HepG2 (cell line): ENCODE measurements around the gene CISD2. TPM values are rescaled to one million over a fixed set of nuclear protein-coding genes. Genes with fewer than 3 reads are reported as not detected.
A peak's percentile ranks its signal among the peaks of the same experiment; 100 is the strongest.
"Not testable (repeated sequence)": the region's sequence is repeated elsewhere in the genome, so short reads cannot be mapped to it uniquely, and the experiment has no call there.

Experiments used
- CCDC6 ChIP-seq: sonication (generic); formaldehyde crosslinking; IDR thresholded peaks from 2 replicates; pipeline ENCODE4 v1.8.1; 2022; ENCODE audit warnings: mild to moderate bottlenecking, missing genetic modification reagents, moderate library complexity
- CREM ChIP-seq, 2 experiments: sonication (generic) in 1 of 2; formaldehyde crosslinking in 1 of 2; IDR thresholded peaks; 2 replicates each; pipeline versions ENCODE4 v1.4.0 to v1.6.1; 2016 to 2020; ENCODE audit warnings: antibody characterized with exemption in 1 of 2, mild to moderate bottlenecking in 1 of 2, missing genetic modification reagents in 1 of 2
- DMAP1 ChIP-seq: IDR thresholded peaks from 2 replicates; pipeline ENCODE4 v1.6.1; 2016
- EP300 ChIP-seq, 3 experiments: sonication (generic) in 1 of 3; formaldehyde crosslinking in 1 of 3; IDR thresholded peaks; 2 replicates each; pipeline versions ENCODE4 v1.5.1 to v1.6.1; 2011 to 2020; ENCODE audit warnings: low read depth in 2 of 3, low read length in 2 of 3, borderline replicate concordance in 1 of 3, improper control_type of control experiment in 1 of 3, mild to moderate bottlenecking in 1 of 3, missing genetic modification reagents in 1 of 3, moderate library complexity in 1 of 3
- HDAC1 ChIP-seq: sonication (generic); formaldehyde crosslinking; IDR thresholded peaks from 2 replicates; pipeline ENCODE4 v1.5.1; 2020; ENCODE audit warnings: mild to moderate bottlenecking, missing genetic modification reagents
- KDM6A ChIP-seq: IDR thresholded peaks from 2 replicates; pipeline ENCODE4 v1.6.1; 2016; ENCODE audit warnings: low read depth
- KLF6 ChIP-seq: IDR thresholded peaks from 2 replicates; pipeline ENCODE4 v1.8.0; 2016; ENCODE audit warnings: missing biosample characterization, missing genetic modification reagents
- PITX1 ChIP-seq: sonication (generic); formaldehyde crosslinking; IDR thresholded peaks from 2 replicates; pipeline ENCODE4 v1.5.1; 2020; ENCODE audit warnings: mild to moderate bottlenecking, missing genetic modification reagents
- PPARG ChIP-seq: conservative IDR thresholded peaks from 2 replicates; pipeline ENCODE4 v1.6.1; 2016; ENCODE audit warnings: missing biosample characterization, missing genetic modification reagents
- RXRB ChIP-seq: IDR thresholded peaks from 2 replicates; pipeline ENCODE4 v1.6.1; 2016; ENCODE audit warnings: borderline replicate concordance, missing genetic modification reagents, missing compliant biosample characterization
- SALL1 ChIP-seq: sonication (generic); formaldehyde crosslinking; IDR thresholded peaks from 2 replicates; pipeline ENCODE4 v1.8.0; 2022; ENCODE audit warnings: mild to moderate bottlenecking, missing genetic modification reagents
- SIX1 ChIP-seq: sonication (generic); formaldehyde crosslinking; IDR thresholded peaks from 2 replicates; pipeline ENCODE4 v1.4.0; 2020; ENCODE audit warnings: missing genetic modification reagents, borderline replicate concordance
- ZNF34 ChIP-seq: sonication (generic); formaldehyde crosslinking; IDR thresholded peaks from 2 replicates; pipeline ENCODE4 v1.4.0; 2020; ENCODE audit warnings: mild to moderate bottlenecking, missing genetic modification reagents, borderline replicate concordance
- polyA plus RNA-seq, 8 experiments: library from polyadenylated mRNA; depleted of rRNA in 3 of 8; stranded (reverse) in 7 of 8; unstranded in 1 of 8; fragments of >200 nt; fragmentation: Illumina TruSeq in 4 of 8; extraction: Trizol in 4 of 8; gene quantifications; 2 replicates each; pipeline versions ENCODE4 v1.2.1 to v1.2.3, GENCODE V29; 2011 to 2016; ENCODE audit warnings: low read depth in 4 of 8, missing spikeins in 1 of 8, mixed read lengths in 1 of 8; ENCODE audit not compliant: insufficient read depth in 1 of 8
- total RNA-seq, 5 experiments: library from RNA; depleted of rRNA; stranded (reverse); fragments of >200 nt; fragmentation: Illumina TruSeq; extraction: Trizol; gene quantifications; 2 replicates each; pipeline ENCODE4 v1.2.3, GENCODE V29; 2016; ENCODE audit warnings: low read depth in 1 of 5
- TF ChIP-seq, protein P1 (sequence below): sonication (generic); formaldehyde crosslinking; IDR thresholded peaks from 2 replicates; pipeline ENCODE4 v1.5.0; 2020; ENCODE audit warnings: mild to moderate bottlenecking, missing genetic modification reagents, borderline replicate concordance
- TF ChIP-seq, protein P2 (sequence below): sonication (generic); formaldehyde crosslinking; conservative IDR thresholded peaks from 2 replicates; pipeline ENCODE4 v1.8.0; 2022; ENCODE audit warnings: mild to moderate bottlenecking, moderate library complexity, missing genetic modification reagents
- TF ChIP-seq, protein P3 (sequence below): sonication (generic); formaldehyde crosslinking; IDR thresholded peaks from 2 replicates; pipeline ENCODE4 v1.4.0; 2020; ENCODE audit warnings: missing genetic modification reagents, borderline replicate concordance
- TF ChIP-seq, protein P4 (sequence below): sonication (generic); formaldehyde crosslinking; IDR thresholded peaks from 2 replicates; pipeline ENCODE4 v1.4.0; 2020; ENCODE audit warnings: missing genetic modification reagents
- TF ChIP-seq, protein P5 (sequence below): sonication (generic); formaldehyde crosslinking; IDR thresholded peaks from 2 replicates; pipeline ENCODE4 v1.4.0; 2020; ENCODE audit warnings: missing genetic modification reagents, mild to moderate bottlenecking, borderline replicate concordance
- TF ChIP-seq, protein P6 (sequence below): IDR thresholded peaks from 2 replicates; pipeline ENCODE4 v1.6.1; 2016; ENCODE audit warnings: mild to moderate bottlenecking

CISD2 gene
- total and polyA plus RNA-seq, 2 of the 13 experiments (the other 11 are each of a cell fraction or from before 2014, with no cell fraction given): 24.5 to 37.7 TPM

DNA sequence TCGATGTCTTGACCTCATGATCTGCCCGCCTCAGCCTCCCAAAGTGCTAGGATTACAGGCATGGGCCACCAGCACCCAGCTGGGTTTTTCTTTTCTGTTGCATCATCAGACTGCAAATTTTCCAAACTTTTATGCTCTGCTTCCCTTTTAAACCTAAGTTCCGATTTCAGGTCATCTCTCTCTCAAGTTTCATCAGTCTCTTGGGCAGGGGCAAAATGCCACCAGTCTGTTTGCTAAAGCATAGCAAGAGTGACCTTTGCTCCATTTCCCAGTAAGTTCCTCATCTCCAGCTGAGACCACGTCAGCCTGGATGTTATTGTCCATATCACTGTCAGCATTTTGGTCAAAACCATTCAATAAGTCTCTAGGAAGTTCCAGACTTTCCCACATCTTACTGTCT, 9.6 kb downstream of the CISD2 start (continued):
- TF ChIP-seq, protein P1, sequence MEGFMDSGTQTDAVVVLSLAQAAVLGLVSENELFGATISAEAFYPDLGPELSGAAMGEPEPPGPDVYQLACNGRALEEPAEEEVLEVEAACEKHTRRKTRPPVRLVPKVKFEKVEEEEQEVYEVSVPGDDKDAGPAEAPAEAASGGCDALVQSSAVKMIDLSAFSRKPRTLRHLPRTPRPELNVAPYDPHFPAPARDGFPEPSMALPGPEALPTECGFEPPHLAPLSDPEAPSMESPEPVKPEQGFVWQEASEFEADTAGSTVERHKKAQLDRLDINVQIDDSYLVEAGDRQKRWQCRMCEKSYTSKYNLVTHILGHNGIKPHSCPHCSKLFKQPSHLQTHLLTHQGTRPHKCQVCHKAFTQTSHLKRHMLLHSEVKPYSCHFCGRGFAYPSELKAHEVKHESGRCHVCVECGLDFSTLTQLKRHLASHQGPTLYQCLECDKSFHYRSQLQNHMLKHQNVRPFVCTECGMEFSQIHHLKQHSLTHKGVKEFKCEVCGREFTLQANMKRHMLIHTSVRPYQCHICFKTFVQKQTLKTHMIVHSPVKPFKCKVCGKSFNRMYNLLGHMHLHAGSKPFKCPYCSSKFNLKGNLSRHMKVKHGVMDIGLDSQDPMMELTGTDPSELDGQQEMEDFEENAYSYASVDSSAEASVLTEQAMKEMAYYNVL: peak; percentile 46; the same call in 1 of the 2 replicates
- 0 out of 2 replicates have a peak, but pooled peaks have one; percentile 51 for TF ChIP-seq CCDC6 (CRISPR knock-in tag)
- TF ChIP-seq, protein P2, sequence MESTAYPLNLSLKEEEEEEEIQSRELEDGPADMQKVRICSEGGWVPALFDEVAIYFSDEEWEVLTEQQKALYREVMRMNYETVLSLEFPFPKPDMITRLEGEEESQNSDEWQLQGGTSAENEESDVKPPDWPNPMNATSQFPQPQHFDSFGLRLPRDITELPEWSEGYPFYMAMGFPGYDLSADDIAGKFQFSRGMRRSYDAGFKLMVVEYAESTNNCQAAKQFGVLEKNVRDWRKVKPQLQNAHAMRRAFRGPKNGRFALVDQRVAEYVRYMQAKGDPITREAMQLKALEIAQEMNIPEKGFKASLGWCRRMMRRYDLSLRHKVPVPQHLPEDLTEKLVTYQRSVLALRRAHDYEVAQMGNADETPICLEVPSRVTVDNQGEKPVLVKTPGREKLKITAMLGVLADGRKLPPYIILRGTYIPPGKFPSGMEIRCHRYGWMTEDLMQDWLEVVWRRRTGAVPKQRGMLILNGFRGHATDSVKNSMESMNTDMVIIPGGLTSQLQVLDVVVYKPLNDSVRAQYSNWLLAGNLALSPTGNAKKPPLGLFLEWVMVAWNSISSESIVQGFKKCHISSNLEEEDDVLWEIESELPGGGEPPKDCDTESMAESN: peak; percentile 80
- TF ChIP-seq, protein P3, sequence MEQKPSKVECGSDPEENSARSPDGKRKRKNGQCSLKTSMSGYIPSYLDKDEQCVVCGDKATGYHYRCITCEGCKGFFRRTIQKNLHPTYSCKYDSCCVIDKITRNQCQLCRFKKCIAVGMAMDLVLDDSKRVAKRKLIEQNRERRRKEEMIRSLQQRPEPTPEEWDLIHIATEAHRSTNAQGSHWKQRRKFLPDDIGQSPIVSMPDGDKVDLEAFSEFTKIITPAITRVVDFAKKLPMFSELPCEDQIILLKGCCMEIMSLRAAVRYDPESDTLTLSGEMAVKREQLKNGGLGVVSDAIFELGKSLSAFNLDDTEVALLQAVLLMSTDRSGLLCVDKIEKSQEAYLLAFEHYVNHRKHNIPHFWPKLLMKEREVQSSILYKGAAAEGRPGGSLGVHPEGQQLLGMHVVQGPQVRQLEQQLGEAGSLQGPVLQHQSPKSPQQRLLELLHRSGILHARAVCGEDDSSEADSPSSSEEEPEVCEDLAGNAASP (CRISPR knock-in tag): 0 out of 2 replicates have a peak, but pooled peaks have one; percentile 27
- TF ChIP-seq PPARG: peak; percentile 93
- peak; percentile 44; the same call in 1 of the 2 replicates for TF ChIP-seq SIX1 (CRISPR knock-in tag)
- TF ChIP-seq HDAC1 (CRISPR knock-in tag): peak; percentile 27; the same call in 1 of the 2 replicates
- 0 out of 2 replicates have a peak, but pooled peaks have one; percentile 18 for TF ChIP-seq KLF6 (CRISPR knock-in tag)
- TF ChIP-seq, protein P4, sequence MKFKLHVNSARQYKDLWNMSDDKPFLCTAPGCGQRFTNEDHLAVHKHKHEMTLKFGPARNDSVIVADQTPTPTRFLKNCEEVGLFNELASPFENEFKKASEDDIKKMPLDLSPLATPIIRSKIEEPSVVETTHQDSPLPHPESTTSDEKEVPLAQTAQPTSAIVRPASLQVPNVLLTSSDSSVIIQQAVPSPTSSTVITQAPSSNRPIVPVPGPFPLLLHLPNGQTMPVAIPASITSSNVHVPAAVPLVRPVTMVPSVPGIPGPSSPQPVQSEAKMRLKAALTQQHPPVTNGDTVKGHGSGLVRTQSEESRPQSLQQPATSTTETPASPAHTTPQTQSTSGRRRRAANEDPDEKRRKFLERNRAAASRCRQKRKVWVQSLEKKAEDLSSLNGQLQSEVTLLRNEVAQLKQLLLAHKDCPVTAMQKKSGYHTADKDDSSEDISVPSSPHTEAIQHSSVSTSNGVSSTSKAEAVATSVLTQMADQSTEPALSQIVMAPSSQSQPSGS (CRISPR knock-in tag): peak; percentile 35; the same call in 1 of the 2 replicates
- TF ChIP-seq DMAP1 (CRISPR knock-in tag): peak; percentile 26; the same call in 1 of the 2 replicates
- peak; percentile 22; the same call in 1 of the 2 replicates for TF ChIP-seq CREM (IDR thresholded peaks at IDR 0.05)
- TF ChIP-seq CREM (CRISPR knock-in tag; IDR thresholded peaks at IDR 0.05): not testable (repeated sequence)
- TF ChIP-seq ZNF34 (CRISPR knock-in tag): 0 out of 2 replicates have a peak, but pooled peaks have one; percentile 63
- peak; percentile 57; the same call in 1 of the 2 replicates for TF ChIP-seq KDM6A
- TF ChIP-seq EP300 (IDR thresholded peaks at IDR 0.05; ENCODE audit: low read depth in 2 of 2, low read length in 2 of 2): peak in 1 of 2 experiments; percentile 44; a peak in 1 of 4 replicates
- peak; percentile 41; the same call in 1 of the 2 replicates for TF ChIP-seq EP300 (CRISPR knock-in tag; IDR thresholded peaks at IDR 0.05; ENCODE audit: borderline replicate concordance)
- TF ChIP-seq SALL1 (CRISPR knock-in tag): peak; percentile 70; the same call in 1 of the 2 replicates
- TF ChIP-seq, protein P5, sequence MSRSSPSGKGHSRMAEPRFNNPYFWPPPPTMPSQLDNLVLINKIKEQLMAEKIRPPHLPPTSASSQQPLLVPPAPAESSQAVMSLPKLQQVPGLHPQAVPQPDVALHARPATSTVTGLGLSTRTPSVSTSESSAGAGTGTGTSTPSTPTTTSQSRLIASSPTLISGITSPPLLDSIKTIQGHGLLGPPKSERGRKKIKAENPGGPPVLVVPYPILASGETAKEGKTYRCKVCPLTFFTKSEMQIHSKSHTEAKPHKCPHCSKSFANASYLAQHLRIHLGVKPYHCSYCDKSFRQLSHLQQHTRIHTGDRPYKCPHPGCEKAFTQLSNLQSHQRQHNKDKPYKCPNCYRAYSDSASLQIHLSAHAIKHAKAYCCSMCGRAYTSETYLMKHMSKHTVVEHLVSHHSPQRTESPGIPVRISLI (CRISPR knock-in tag): 0 out of 2 replicates have a peak, but pooled peaks have one; percentile 16
- TF ChIP-seq, protein P6, sequence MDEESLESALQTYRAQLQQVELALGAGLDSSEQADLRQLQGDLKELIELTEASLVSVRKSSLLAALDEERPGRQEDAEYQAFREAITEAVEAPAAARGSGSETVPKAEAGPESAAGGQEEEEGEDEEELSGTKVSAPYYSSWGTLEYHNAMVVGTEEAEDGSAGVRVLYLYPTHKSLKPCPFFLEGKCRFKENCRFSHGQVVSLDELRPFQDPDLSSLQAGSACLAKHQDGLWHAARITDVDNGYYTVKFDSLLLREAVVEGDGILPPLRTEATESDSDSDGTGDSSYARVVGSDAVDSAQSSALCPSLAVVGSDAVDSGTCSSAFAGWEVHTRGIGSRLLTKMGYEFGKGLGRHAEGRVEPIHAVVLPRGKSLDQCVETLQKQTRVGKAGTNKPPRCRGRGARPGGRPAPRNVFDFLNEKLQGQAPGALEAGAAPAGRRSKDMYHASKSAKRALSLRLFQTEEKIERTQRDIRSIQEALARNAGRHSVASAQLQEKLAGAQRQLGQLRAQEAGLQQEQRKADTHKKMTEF (CRISPR knock-in tag): peak; percentile 42; the same call in 1 of the 2 replicates
- TF ChIP-seq RXRB (CRISPR knock-in tag): peak; percentile 95
- TF ChIP-seq PITX1 (CRISPR knock-in tag): peak; percentile 42; the same call in 1 of the 2 replicates
